ENCODE measurements around the gene MAU2. TPM values are rescaled to one million over a fixed set of nuclear protein-coding genes. Genes with fewer than 3 reads are reported as not detected.
A peak's percentile ranks its signal among the peaks of the same experiment; 100 is the strongest.

MAU2 gene
- total RNA-seq, 1 donor from 2014 or later, result 98.5 TPM

GRCh38 chr19:19297759-19298158, 22.9 kb upstream of the MAU2 start:
- no peak for DNase-seq (ENCODE audit: low spot score, unreplicated experiment)
- peaks cover 16% of the 10 kb centered on the region for H3K36me3 Mint-ChIP-seq (ENCODE audit: insufficient read depth)
- no peaks in the 10 kb centered on the region for H3K27me3 Mint-ChIP-seq

GRCh38 chr19:19300613-19301012, 20.0 kb upstream of the MAU2 start:
- no peak for TF ChIP-seq CTCF (IDR thresholded peaks at IDR 0.05; ENCODE audit: unreplicated experiment)

More at GRCh38 chr19:19297759-19298158, 22.9 kb upstream of the MAU2 start:
- TF ChIP-seq CTCF (IDR thresholded peaks at IDR 0.05; ENCODE audit: unreplicated experiment), result no peak
- Mint-ChIP-seq H3K4me1 (ENCODE audit: low read depth) (no peaks in the 10 kb centered on the region), H3K27ac (peak overlapping the region; percentile 78), H3K4me3 (ENCODE audit: low read depth) (no peak overlapping the region), H3K9me3 (ENCODE audit: low read depth) (no peaks in the 10 kb centered on the region)

GRCh38 chr19:19303411-19303810, 17.2 kb upstream of the MAU2 start:
- no peaks in the 10 kb centered on the region for H3K27me3 Mint-ChIP-seq
- H3K36me3 Mint-ChIP-seq (ENCODE audit: insufficient read depth), result peaks cover 10% of the 10 kb centered on the region
- no peak overlapping the region for H3K4me3 Mint-ChIP-seq (ENCODE audit: low read depth)
- no peaks in the 10 kb centered on the region for H3K4me1 Mint-ChIP-seq (ENCODE audit: low read depth)
- H3K27ac Mint-ChIP-seq, result no peak overlapping the region
- H3K9me3 Mint-ChIP-seq (ENCODE audit: low read depth), result no peaks in the 10 kb centered on the region
- DNase-seq (ENCODE audit: low spot score, unreplicated experiment), result no peak
- no peak for TF ChIP-seq CTCF (IDR thresholded peaks at IDR 0.05; ENCODE audit: unreplicated experiment)

More at GRCh38 chr19:19300613-19301012, 20.0 kb upstream of the MAU2 start:
- Mint-ChIP-seq H3K27me3 (no peaks in the 10 kb centered on the region), H3K27ac (no peak overlapping the region), H3K9me3 (ENCODE audit: low read depth) (no peaks in the 10 kb centered on the region), H3K36me3 (ENCODE audit: insufficient read depth) (peaks cover 8% of the 10 kb centered on the region), H3K4me1 (ENCODE audit: low read depth) (no peaks in the 10 kb centered on the region), H3K4me3 (ENCODE audit: low read depth) (no peak overlapping the region)
- no peak for DNase-seq (ENCODE audit: low spot score, unreplicated experiment)

GRCh38 chr19:19304186-19304965, 16.3 kb upstream of the MAU2 start:
- no peaks in the 10 kb centered on the region for H3K4me1 Mint-ChIP-seq (ENCODE audit: low read depth)
- H3K27me3 Mint-ChIP-seq, result no peaks in the 10 kb centered on the region
- H3K4me3 Mint-ChIP-seq (ENCODE audit: low read depth), result no peak overlapping the region
- H3K36me3 Mint-ChIP-seq (ENCODE audit: insufficient read depth), result peaks cover 10% of the 10 kb centered on the region
- no peak overlapping the region for H3K27ac Mint-ChIP-seq
- DNase-seq (ENCODE audit: low spot score, unreplicated experiment), result no peak
- no peaks in the 10 kb centered on the region for H3K9me3 Mint-ChIP-seq (ENCODE audit: low read depth)
- no peak for TF ChIP-seq CTCF (IDR thresholded peaks at IDR 0.05; ENCODE audit: unreplicated experiment)

- peaks cover 10% of the 10 kb centered on the region for H3K36me3 Mint-ChIP-seq (ENCODE audit: insufficient read depth)
- H3K27ac Mint-ChIP-seq, result no peak overlapping the region
- no peak for TF ChIP-seq CTCF (IDR thresholded peaks at IDR 0.05; ENCODE audit: unreplicated experiment)
- no peaks in the 10 kb centered on the region for H3K9me3 Mint-ChIP-seq (ENCODE audit: low read depth)
- DNase-seq (ENCODE audit: low spot score, unreplicated experiment), result no peak
- H3K4me3 Mint-ChIP-seq (ENCODE audit: low read depth), result no peak overlapping the region
- no peaks in the 10 kb centered on the region for H3K4me1 Mint-ChIP-seq (ENCODE audit: low read depth)
- H3K27me3 Mint-ChIP-seq, result no peaks in the 10 kb centered on the region
These were observed 15.6 kb upstream of the MAU2 start for GRCh38 chr19:19305066-19305465.

Data from progenitor cell of endocrine pancreas (in vitro differentiated cells).